ENCODE measurements around the gene SNX10.

DNA sequence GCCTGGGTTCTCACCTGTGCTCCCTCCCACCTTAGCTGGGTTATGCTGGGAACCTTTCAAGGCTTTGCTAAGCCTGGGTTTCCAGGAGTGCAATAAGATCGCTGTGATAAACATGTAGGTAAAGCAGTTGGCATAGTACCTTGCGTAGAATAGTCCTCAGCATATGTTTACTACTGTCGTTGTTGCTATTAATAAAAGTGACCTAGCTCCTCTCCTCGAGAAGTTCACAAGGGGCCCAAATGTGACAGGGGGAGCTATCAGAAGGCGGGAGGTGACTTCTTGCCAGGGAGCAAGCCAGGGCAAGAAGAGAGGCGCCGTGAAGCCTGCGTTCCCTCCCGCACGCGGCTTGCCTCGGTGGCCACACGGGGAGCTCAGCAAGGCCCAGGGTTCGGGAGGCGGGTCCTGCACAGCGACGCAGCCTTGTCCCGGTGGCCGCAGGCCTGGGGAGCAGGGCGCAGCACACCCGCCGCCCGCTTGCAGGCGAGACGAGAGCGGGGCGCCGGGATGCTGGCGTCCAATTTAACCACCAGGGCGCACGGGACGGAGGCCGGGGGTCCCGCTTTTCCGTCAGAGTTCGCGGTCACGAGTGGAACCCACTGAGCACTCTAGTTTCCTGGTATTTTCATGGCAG lies 106.2 kb downstream of the SNX10 start:
- TF ChIP-seq, protein P1, sequence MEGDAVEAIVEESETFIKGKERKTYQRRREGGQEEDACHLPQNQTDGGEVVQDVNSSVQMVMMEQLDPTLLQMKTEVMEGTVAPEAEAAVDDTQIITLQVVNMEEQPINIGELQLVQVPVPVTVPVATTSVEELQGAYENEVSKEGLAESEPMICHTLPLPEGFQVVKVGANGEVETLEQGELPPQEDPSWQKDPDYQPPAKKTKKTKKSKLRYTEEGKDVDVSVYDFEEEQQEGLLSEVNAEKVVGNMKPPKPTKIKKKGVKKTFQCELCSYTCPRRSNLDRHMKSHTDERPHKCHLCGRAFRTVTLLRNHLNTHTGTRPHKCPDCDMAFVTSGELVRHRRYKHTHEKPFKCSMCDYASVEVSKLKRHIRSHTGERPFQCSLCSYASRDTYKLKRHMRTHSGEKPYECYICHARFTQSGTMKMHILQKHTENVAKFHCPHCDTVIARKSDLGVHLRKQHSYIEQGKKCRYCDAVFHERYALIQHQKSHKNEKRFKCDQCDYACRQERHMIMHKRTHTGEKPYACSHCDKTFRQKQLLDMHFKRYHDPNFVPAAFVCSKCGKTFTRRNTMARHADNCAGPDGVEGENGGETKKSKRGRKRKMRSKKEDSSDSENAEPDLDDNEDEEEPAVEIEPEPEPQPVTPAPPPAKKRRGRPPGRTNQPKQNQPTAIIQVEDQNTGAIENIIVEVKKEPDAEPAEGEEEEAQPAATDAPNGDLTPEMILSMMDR (IDR thresholded peaks at IDR 0.05): no peak
- TF ChIP-seq POLR2A (IDR thresholded peaks at IDR 0.05): no peak
